ENCODE results near the gene CBLB.

CBLB gene

GRCh38 chr3:105691053-105691452 is 177.8 kb downstream of the CBLB start:
- no peak for TF ChIP-seq CTCF (conservative IDR thresholded peaks at IDR 0.05; ENCODE audit: low read length)
- no peak overlapping the region for H3K4me3 ChIP-seq (ENCODE audit: low read length)
- DNase-seq (ENCODE audit: low read depth), result peak; percentile 9

- no peak for TF ChIP-seq CTCF (conservative IDR thresholded peaks at IDR 0.05; ENCODE audit: low read length)
- DNase-seq (ENCODE audit: low read depth), result no peak
- H3K4me3 ChIP-seq (ENCODE audit: low read length), result no peak overlapping the region
Measured at GRCh38 chr3:105688821-105689220, 180.0 kb downstream of the CBLB start.

- DNase-seq (ENCODE audit: low read depth), result peak; percentile 48
- no peak overlapping the region for H3K4me3 ChIP-seq (ENCODE audit: low read length)
- peak; percentile 86 for TF ChIP-seq CTCF (conservative IDR thresholded peaks at IDR 0.05; ENCODE audit: low read length)
Measured at GRCh38 chr3:105686278-105686897, 182.4 kb downstream of the CBLB start.

- DNase-seq (ENCODE audit: low read depth), result no peak
- TF ChIP-seq CTCF (conservative IDR thresholded peaks at IDR 0.05; ENCODE audit: low read length), result no peak
- no peak overlapping the region for H3K4me3 ChIP-seq (ENCODE audit: low read length)
Measured at GRCh38 chr3:105679951-105680350, 188.9 kb downstream of the CBLB start.

- no peak for DNase-seq (ENCODE audit: low read depth)
- H3K4me3 ChIP-seq (ENCODE audit: low read length), result no peak overlapping the region
- no peak for TF ChIP-seq CTCF (conservative IDR thresholded peaks at IDR 0.05; ENCODE audit: low read length)
Measured at GRCh38 chr3:105678017-105678416, 190.8 kb downstream of the CBLB start.

GRCh38 chr3:105676621-105677300 is 192.1 kb downstream of the CBLB start:
- no peak overlapping the region for H3K4me3 ChIP-seq (ENCODE audit: low read length)
- no peak for TF ChIP-seq CTCF (conservative IDR thresholded peaks at IDR 0.05; ENCODE audit: low read length)
- DNase-seq (ENCODE audit: low read depth), result no peak

- DNase-seq (ENCODE audit: low read depth), result no peak
- H3K4me3 ChIP-seq (ENCODE audit: low read length), result no peak overlapping the region
- no peak for TF ChIP-seq CTCF (conservative IDR thresholded peaks at IDR 0.05; ENCODE audit: low read length)
Measured at GRCh38 chr3:105674437-105675065, 194.3 kb downstream of the CBLB start.
